HepG2 (cell line): ENCODE data around the gene HOXC11. TPM values are rescaled to one million over a fixed set of nuclear protein-coding genes. Genes with fewer than 3 reads are reported as not detected.

Experiments used
- ATAC-seq: fragments of 200-7000 bp; cut with Tn5 transposase; 3 replicates; pipeline ENCODE4 v1.9.1; 2020; ENCODE audit warnings: mild to moderate bottlenecking, moderate library complexity
- BruUV-seq: library from RNA; stranded (reverse); fragments of 400-500 nt; replicated peaks from 2 replicates; lab custom pipeline; 2021; lab: Mats Ljungman, UMichigan
- CTCF ChIA-PET: fragments of 300-600 bp; formaldehyde crosslinking; extraction: SDS; loops from one replicate; lab custom pipeline; 2021; ENCODE audit warnings: low total read pairs, inconsistent platforms, low intra/inter-chr PET ratio; lab: Yijun Ruan, JAX
- POLR2A ChIA-PET: fragments of 350-600 bp; sonication (Branson Sonifier 250); formaldehyde crosslinking; loops from one replicate; lab custom pipeline; 2020; ENCODE audit warnings: antibody characterized with exemption, inconsistent platforms; lab: Yijun Ruan, JAX
- DNase-seq: peaks from one replicate; pipeline ENCODE4 v3.0.0-alpha.2; 2015; ENCODE audit warnings: low spot score
- FAIRE-seq: peaks from 3 replicates; lab custom pipeline; 2011; peaks lifted over from hg19 to GRCh38; lab: Jason Lieb, UNC
- H2AFZ ChIP-seq: one replicate; pipeline ENCODE4 v1.6.1; 2011; ENCODE audit warnings: low read length, inconsistent platforms
- H3K27ac ChIP-seq: fragments of 300-600 bp; 3 replicates; pipeline ENCODE4 v1.8.0; 2011; ENCODE audit warnings: mixed run types, mild to moderate bottlenecking, mixed read lengths, low read length, inconsistent platforms; ENCODE audit not compliant: insufficient read depth; ENCODE audit errors: extremely low read length
- H3K27me3 ChIP-seq, 2 experiments: fragments of 200-600 bp in 1 of 2; 2 replicates in 1 of 2; 3 replicates in 1 of 2; pipeline versions ENCODE4 v1.6.0 to v1.8.0; 2011; ENCODE audit warnings: low read length in 2 of 2, mild to moderate bottlenecking in 2 of 2, moderate library complexity in 2 of 2, inconsistent platforms in 1 of 2; ENCODE audit not compliant: insufficient read depth in 2 of 2, control insufficient read depth in 1 of 2
- H3K36me3 ChIP-seq, 2 experiments: fragments of 200-600 bp in 1 of 2; replicated peaks in 1 of 2; 2 replicates in 1 of 2; 3 replicates in 1 of 2; pipeline versions ENCODE4 v1.5.1 to v1.8.0; 2011; ENCODE audit warnings: low read length in 2 of 2, inconsistent platforms in 1 of 2; ENCODE audit not compliant: insufficient read depth in 2 of 2, control insufficient read depth in 1 of 2
- H3K4me1 ChIP-seq: 2 replicates; pipeline ENCODE4 v1.5.1; 2012; ENCODE audit warnings: low read length, inconsistent platforms; ENCODE audit not compliant: insufficient read depth
- H3K4me2 ChIP-seq: 2 replicates; pipeline ENCODE4 v1.6.0; 2011; ENCODE audit warnings: low read depth, low read length, inconsistent platforms
- H3K4me3 ChIP-seq, 3 experiments: fragments of 200-600 bp in 1 of 3; sonication (generic), shearing (Covaris generic) in 1 of 3; replicated peaks in 1 of 3; 2 replicates each; pipeline ENCODE4 v1.5.1; 2011 to 2016; ENCODE audit warnings: low read length in 3 of 3, inconsistent platforms in 2 of 3, low read depth in 2 of 3, mild to moderate bottlenecking in 2 of 3, control low read depth in 1 of 3, mixed read lengths in 1 of 3; ENCODE audit not compliant: insufficient read depth in 1 of 3
- H3K79me2 ChIP-seq: one replicate; pipeline ENCODE4 v1.6.1; 2011; ENCODE audit warnings: low read length, inconsistent platforms; ENCODE audit not compliant: insufficient read depth
- H3K9ac ChIP-seq: 2 replicates; pipeline ENCODE4 v1.6.0; 2011; ENCODE audit warnings: mild to moderate bottlenecking, low read depth, low read length, inconsistent platforms; ENCODE audit not compliant: insufficient read depth
- H3K9me3 ChIP-seq: 2 replicates; pipeline ENCODE4 v1.5.1; 2012; ENCODE audit warnings: mild to moderate bottlenecking, low read length
- H4K20me1 ChIP-seq: 2 replicates; pipeline ENCODE4 v1.6.0; 2011; ENCODE audit warnings: inconsistent platforms, mild to moderate bottlenecking, low read length, moderate library complexity; ENCODE audit not compliant: insufficient read depth
- ETV6 ChIP-seq: sonication (generic); formaldehyde crosslinking; conservative IDR thresholded peaks from 2 replicates; pipeline ENCODE4 v1.4.0; 2020; ENCODE audit warnings: missing genetic modification reagents
- FOSL1 ChIP-seq: sonication (generic); formaldehyde crosslinking; IDR thresholded peaks from 2 replicates; pipeline ENCODE4 v1.9.0; 2021; ENCODE audit warnings: missing genetic modification reagents, borderline replicate concordance
- MED1 ChIP-seq: sonication (generic); formaldehyde crosslinking; IDR thresholded peaks from 2 replicates; pipeline ENCODE4 v1.4.0; 2020; ENCODE audit warnings: missing genetic modification reagents
- NBN ChIP-seq: fragments of 450-650 bp; conservative IDR thresholded peaks from 2 replicates; pipeline ENCODE4 v1.6.1; 2017
- NFYC ChIP-seq: IDR thresholded peaks from 2 replicates; pipeline ENCODE4 v1.6.1; 2016; ENCODE audit warnings: missing genetic modification reagents, missing compliant biosample characterization
- PITX1 ChIP-seq: sonication (generic); formaldehyde crosslinking; IDR thresholded peaks from 2 replicates; pipeline ENCODE4 v1.5.1; 2020; ENCODE audit warnings: mild to moderate bottlenecking, missing genetic modification reagents
- RELA ChIP-seq: sonication (generic); formaldehyde crosslinking; IDR thresholded peaks from 2 replicates; pipeline ENCODE4 v1.4.0; 2020; ENCODE audit warnings: missing genetic modification reagents
- SMARCC2 ChIP-seq: fragments of 450-650 bp; IDR thresholded peaks from 2 replicates; pipeline ENCODE4 v1.6.1; 2017; ENCODE audit warnings: antibody characterized with exemption, mild to moderate bottlenecking
- SSRP1 ChIP-seq: IDR thresholded peaks from 2 replicates; pipeline ENCODE4 v1.6.1; 2016; ENCODE audit warnings: control low read depth
- STAT5B ChIP-seq: sonication (generic); formaldehyde crosslinking; IDR thresholded peaks from 2 replicates; pipeline ENCODE4 v1.4.0; 2020; ENCODE audit warnings: missing genetic modification reagents
- ZNF33A ChIP-seq: sonication (generic); formaldehyde crosslinking; IDR thresholded peaks from 2 replicates; pipeline ENCODE4 v1.5.1; 2020; ENCODE audit warnings: missing genetic modification reagents, mild to moderate bottlenecking, moderate library complexity, borderline replicate concordance
- ZNF616 ChIP-seq: sonication (generic); formaldehyde crosslinking; IDR thresholded peaks from 2 replicates; pipeline ENCODE4 v1.5.0; 2020; ENCODE audit warnings: low read depth, mild to moderate bottlenecking, missing genetic modification reagents
- ZNF773 ChIP-seq: sonication (generic); formaldehyde crosslinking; IDR thresholded peaks from 2 replicates; pipeline ENCODE4 v1.4.0; 2020; ENCODE audit warnings: missing genetic modification reagents, borderline replicate concordance
- ZNF816 ChIP-seq: sonication (generic); formaldehyde crosslinking; IDR thresholded peaks from 2 replicates; pipeline ENCODE4 v1.8.0; 2022; ENCODE audit warnings: missing genetic modification reagents, mild to moderate bottlenecking, borderline replicate concordance
- ZSCAN22 ChIP-seq: sonication (generic); formaldehyde crosslinking; IDR thresholded peaks from 2 replicates; pipeline ENCODE4 v1.4.0; 2020; ENCODE audit warnings: mild to moderate bottlenecking, missing genetic modification reagents
- WGBS: methylation state at CpG from one replicate; pipeline ENCODE4 v1.1.6; 2017; ENCODE audit warnings: low lambda C conversion rate; 5-methylcytosine and 5-hydroxymethylcytosine counted together
- in situ Hi-C: cut with HindIII; loops from 2 replicates; pipeline ENCODE4 v1.10.0; 2017; ENCODE audit warnings: low pct_unique_long_range_greater_than_20kb; ENCODE audit not compliant: extremely low pct_ligation_motif_present
- intact Hi-C: fragments of 100-400 bp; cut with micrococcal nuclease; formaldehyde crosslinking; loops from one replicate; pipeline ENCODE4 v1.10.0; 2022; ENCODE audit not compliant: unreplicated experiment
- polyA plus RNA-seq, 8 experiments: library from polyadenylated mRNA; depleted of rRNA in 3 of 8; stranded (reverse) in 7 of 8; unstranded in 1 of 8; fragments of >200 nt; fragmentation: Illumina TruSeq in 4 of 8; extraction: Trizol in 4 of 8; gene quantifications; 2 replicates each; pipeline versions ENCODE4 v1.2.1 to v1.2.3, GENCODE V29; 2011 to 2016; ENCODE audit warnings: low read depth in 4 of 8, missing spikeins in 1 of 8, mixed read lengths in 1 of 8; ENCODE audit not compliant: insufficient read depth in 1 of 8
- total RNA-seq, 5 experiments: library from RNA; depleted of rRNA; stranded (reverse); fragments of >200 nt; fragmentation: Illumina TruSeq; extraction: Trizol; gene quantifications; 2 replicates each; pipeline ENCODE4 v1.2.3, GENCODE V29; 2016; ENCODE audit warnings: low read depth in 1 of 5
- TF ChIP-seq, protein P1 (sequence below): sonication (generic); formaldehyde crosslinking; IDR thresholded peaks from 2 replicates; pipeline ENCODE4 v1.8.0; 2022; ENCODE audit warnings: low read depth, missing genetic modification reagents
- TF ChIP-seq, protein P2 (sequence below): sonication (generic); formaldehyde crosslinking; IDR thresholded peaks from 2 replicates; pipeline ENCODE4 v1.5.0; 2020; ENCODE audit warnings: missing genetic modification reagents

The HOXC11 gene
- total and polyA plus RNA-seq, 2 of the 13 experiments (the other 11 are each of a cell fraction or from before 2014, with no cell fraction given): not detected

- Histone ChIP-seq H3K4me1 (peaks cover 35% of the 10 kb centered on the region), H3K27me3 (peaks cover 7 to 65% of the 10 kb centered on the region in 2 experiments), H4K20me1 (no peaks in the 10 kb centered on the region), H3K9ac (no peak overlapping the region), H3K9me3 (no peaks in the 10 kb centered on the region), H2AFZ (no peak overlapping the region), H3K27ac (no peak overlapping the region), H3K36me3 (no peaks in the 10 kb centered on the region), H3K4me2 (no peak overlapping the region), H3K4me3 (no peak overlapping the region), H3K79me2 (no peaks in the 10 kb centered on the region)
- TF ChIP-seq, protein P1, sequence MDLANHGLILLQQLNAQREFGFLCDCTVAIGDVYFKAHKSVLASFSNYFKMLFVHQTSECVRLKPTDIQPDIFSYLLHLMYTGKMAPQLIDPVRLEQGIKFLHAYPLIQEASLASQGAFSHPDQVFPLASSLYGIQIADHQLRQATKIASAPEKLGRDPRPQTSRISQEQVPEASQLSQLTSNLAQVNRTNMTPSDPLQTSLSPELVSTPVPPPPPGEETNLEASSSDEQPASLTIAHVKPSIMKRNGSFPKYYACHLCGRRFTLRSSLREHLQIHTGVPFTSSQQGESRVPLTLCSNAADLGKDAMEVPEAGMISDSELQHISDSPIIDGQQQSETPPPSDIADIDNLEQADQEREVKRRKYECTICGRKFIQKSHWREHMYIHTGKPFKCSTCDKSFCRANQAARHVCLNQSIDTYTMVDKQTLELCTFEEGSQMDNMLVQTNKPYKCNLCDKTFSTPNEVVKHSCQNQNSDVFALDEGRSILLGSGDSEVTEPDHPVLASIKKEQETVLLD (CRISPR knock-in tag): no peak
- TF ChIP-seq, protein P2, sequence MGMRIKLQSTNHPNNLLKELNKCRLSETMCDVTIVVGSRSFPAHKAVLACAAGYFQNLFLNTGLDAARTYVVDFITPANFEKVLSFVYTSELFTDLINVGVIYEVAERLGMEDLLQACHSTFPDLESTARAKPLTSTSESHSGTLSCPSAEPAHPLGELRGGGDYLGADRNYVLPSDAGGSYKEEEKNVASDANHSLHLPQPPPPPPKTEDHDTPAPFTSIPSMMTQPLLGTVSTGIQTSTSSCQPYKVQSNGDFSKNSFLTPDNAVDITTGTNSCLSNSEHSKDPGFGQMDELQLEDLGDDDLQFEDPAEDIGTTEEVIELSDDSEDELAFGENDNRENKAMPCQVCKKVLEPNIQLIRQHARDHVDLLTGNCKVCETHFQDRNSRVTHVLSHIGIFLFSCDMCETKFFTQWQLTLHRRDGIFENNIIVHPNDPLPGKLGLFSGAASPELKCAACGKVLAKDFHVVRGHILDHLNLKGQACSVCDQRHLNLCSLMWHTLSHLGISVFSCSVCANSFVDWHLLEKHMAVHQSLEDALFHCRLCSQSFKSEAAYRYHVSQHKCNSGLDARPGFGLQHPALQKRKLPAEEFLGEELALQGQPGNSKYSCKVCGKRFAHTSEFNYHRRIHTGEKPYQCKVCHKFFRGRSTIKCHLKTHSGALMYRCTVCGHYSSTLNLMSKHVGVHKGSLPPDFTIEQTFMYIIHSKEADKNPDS: no peak
- WGBS: 72% methylated on average over 13 of the region's 13 CpGs
- BruUV-seq: no TSS peak
- FAIRE-seq (no peak), ATAC-seq (no peak), DNase-seq (no peak)
- CTCF ChIA-PET: no interaction called here
- in situ Hi-C loops (loop anchor here (10.0 kb wide), 1 partner anchor 376 kb away; no protein-coding TSS in a partner anchor), intact Hi-C loops (no loop called here)
- POLR2A ChIA-PET: no interaction called here
These were observed 25.9 kb downstream of the HOXC11 start for GRCh38 chr12:53998900-53999236.

DNA sequence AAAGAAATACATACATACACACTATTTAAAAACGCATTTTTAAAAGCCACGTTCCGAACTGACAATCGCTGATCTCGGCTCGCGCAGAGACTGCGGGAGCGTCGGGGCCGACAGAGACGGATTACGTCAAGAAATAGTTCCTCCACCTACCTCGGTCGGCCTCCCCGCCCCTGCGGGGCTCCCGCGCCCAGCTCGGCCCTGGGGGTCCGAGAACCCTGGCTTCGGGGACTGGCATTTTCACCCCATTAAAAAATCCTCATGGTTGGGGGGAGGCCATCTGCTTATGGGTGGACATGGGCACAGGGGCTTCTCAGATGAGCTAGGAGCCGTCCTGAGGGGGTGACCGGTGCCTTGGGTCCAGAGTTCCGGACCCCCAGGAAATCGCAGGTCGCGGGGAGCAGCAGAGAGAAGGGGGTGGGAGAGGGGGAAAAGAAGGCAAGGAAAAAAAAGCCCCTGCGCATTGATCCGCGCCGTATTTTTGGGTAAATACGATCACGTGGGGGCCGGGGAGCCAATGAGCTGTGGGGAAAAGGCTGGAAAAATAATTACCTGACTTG lies 26.7 kb downstream of the HOXC11 start:
- DNase-seq (peak; percentile 30), ATAC-seq (no peak), FAIRE-seq (no peak)
- no TSS peak for BruUV-seq
- Histone ChIP-seq H4K20me1 (no peaks in the 10 kb centered on the region), H3K4me2 (peak overlapping the region; percentile 80), H3K4me3 (peak overlapping the region; percentile 56 to 66 (median 57)), H3K4me1 (peaks cover 27% of the 10 kb centered on the region), H3K79me2 (no peaks in the 10 kb centered on the region), H3K27ac (no peak overlapping the region), H3K27me3 (peaks cover 14 to 72% of the 10 kb centered on the region in 2 experiments), H3K9me3 (no peaks in the 10 kb centered on the region), H3K36me3 (no peaks in the 10 kb centered on the region), H3K9ac (peak overlapping the region; percentile 40; the same call in 1 of the 2 replicates), H2AFZ (peak overlapping the region; percentile 60)
- WGBS: 27% methylated on average over 31 of the region's 35 CpGs
- intact Hi-C loops (loop anchor here (10.0 kb wide), 1 partner anchor 365 kb away; the partner anchor contains the start of gene GPR84), in situ Hi-C loops (loop anchor here (10.0 kb wide), 1 partner anchor 375 kb away; no protein-coding TSS in a partner anchor)
- ChIA-PET POLR2A (no interaction called here), CTCF (no interaction called here)
- TF ChIP-seq RELA (CRISPR knock-in tag) (no peak), ZNF616 (CRISPR knock-in tag) (no peak), NFYC (peak; percentile 70), MED1 (CRISPR knock-in tag) (no peak), SSRP1 (CRISPR knock-in tag) (no peak), ZSCAN22 (CRISPR knock-in tag) (no peak), STAT5B (CRISPR knock-in tag) (no peak), SMARCC2 (no peak), ZNF33A (CRISPR knock-in tag) (no peak), ZNF816 (CRISPR knock-in tag) (0 out of 2 replicates have a peak, but pooled peaks have one; percentile 8), ETV6 (CRISPR knock-in tag) (no peak), NBN (no peak), PITX1 (CRISPR knock-in tag) (no peak), ZNF773 (CRISPR knock-in tag) (no peak), FOSL1 (CRISPR knock-in tag) (no peak)
